Esophagus muscularis mucosa (tissue), 4 donors: ENCODE data around the gene DLG1. TPM values are rescaled to one million over a fixed set of nuclear protein-coding genes. Genes with fewer than 3 reads are reported as not detected.
A peak's percentile ranks its signal among the peaks of the same experiment; 100 is the strongest.

Source experiments
- DNase-seq: peaks from one replicate; pipeline ENCODE4 v3.0.0-alpha.2; 2017; ENCODE audit errors: extremely low spot score
- H3K27ac ChIP-seq, 4 donors: fragments of 200-600 bp; sonication (generic); replicated peaks in 1 of 4; 1 replicate in 3 of 4; 2 replicates in 1 of 4; pipeline ENCODE4 v1.5.1; 2016 to 2019; ENCODE audit warnings: mild to moderate bottlenecking in 1 of 4
- H3K27me3 ChIP-seq, 4 donors: fragments of 200-600 bp; sonication (generic); one replicate each; pipeline versions ENCODE4 v1.5.1 to v1.6.0; 2016 to 2019
- H3K36me3 ChIP-seq, 4 donors: fragments of 200-600 bp; sonication (generic); one replicate each; pipeline ENCODE4 v1.5.1; 2016 to 2019
- H3K4me1 ChIP-seq, 4 donors: fragments of 200-600 bp; sonication (generic); one replicate each; pipeline ENCODE4 v1.5.1; 2016 to 2019
- H3K4me3 ChIP-seq, 4 donors: fragments of 200-600 bp; sonication (generic); 1 replicate in 2 of 4; 2 replicates in 2 of 4; pipeline ENCODE4 v1.5.1; 2016 to 2019; ENCODE audit warnings: mild to moderate bottlenecking in 4 of 4, moderate library complexity in 1 of 4
- H3K9me3 ChIP-seq, 4 donors: fragments of 200-600 bp; sonication (generic); 1 replicate in 3 of 4; 2 replicates in 1 of 4; pipeline ENCODE4 v1.5.1; 2016 to 2019
- CTCF ChIP-seq, 3 experiments: fragments of 200-600 bp in 2 of 3; fragments of 450-650 bp in 1 of 3; sonication (generic) in 2 of 3; IDR thresholded peaks; one replicate each; pipeline ENCODE4 v1.5.1; 2017 to 2019; ENCODE audit warnings: antibody characterized with exemption in 3 of 3, mild to moderate bottlenecking in 2 of 3, moderate library complexity in 1 of 3
- EP300 ChIP-seq: sonication (generic); formaldehyde crosslinking; IDR thresholded peaks from one replicate; pipeline ENCODE4 v1.6.1; 2017; ENCODE audit warnings: antibody characterized with exemption
- POLR2A ChIP-seq: fragments of 450-650 bp; IDR thresholded peaks from one replicate; pipeline ENCODE4 v1.6.1; 2017; ENCODE audit warnings: antibody characterized with exemption, moderate library complexity, mild to moderate bottlenecking, low read depth
- POLR2AphosphoS5 ChIP-seq, 2 donors: sonication (generic); formaldehyde crosslinking; IDR thresholded peaks; one replicate each; pipeline ENCODE4 v1.6.1; 2017; ENCODE audit warnings: antibody characterized with exemption in 2 of 2
- WGBS: methylation state at CpG from one replicate; pipeline ENCODE4 v1.1.5; 2018; 5-methylcytosine and 5-hydroxymethylcytosine counted together
- intact Hi-C: fragments of 100-400 bp; cut with DNase I; formaldehyde crosslinking; loops from one replicate; pipeline ENCODE4 v1.15.1; 2023
- total RNA-seq, 4 donors: library from RNA; depleted of rRNA; stranded (reverse); fragments of >200 nt; gene quantifications; one replicate each; pipeline versions ENCODE4 v1.1.0 to v1.2.1, GENCODE V29; 2016

Gene DLG1
- total RNA-seq, 4 donors from 2014 or later = 56.8 to 73.1 (median 69.1) TPM

- H3K4me1 ChIP-seq = peaks cover 0 to 7% (median 3%) of the 10 kb centered on the region in 4 donors
- H3K36me3 ChIP-seq = no peaks in the 10 kb centered on the region
- no peak for DNase-seq
- no peak for TF ChIP-seq CTCF (IDR thresholded peaks at IDR 0.05)
- no peak for TF ChIP-seq POLR2AphosphoS5 (IDR thresholded peaks at IDR 0.05)
- no peak for TF ChIP-seq EP300
- TF ChIP-seq POLR2A = no peak
- no peaks in the 10 kb centered on the region for H3K9me3 ChIP-seq
- WGBS = 85% methylated on average over 13 of the region's 13 CpGs
- H3K4me3 ChIP-seq = no peak overlapping the region
- H3K27ac ChIP-seq = no peak overlapping the region
- H3K27me3 ChIP-seq = no peaks in the 10 kb centered on the region
- intact Hi-C loops = no loop called here
These were observed 37.2 kb upstream of the DLG1 start for GRCh38 chr3:197335428-197336132.

- TF ChIP-seq CTCF (IDR thresholded peaks at IDR 0.05) (no peak), EP300 (no peak), POLR2A (no peak), POLR2AphosphoS5 (IDR thresholded peaks at IDR 0.05) (no peak)
- H3K9me3 ChIP-seq = no peaks in the 10 kb centered on the region
- WGBS = 85% methylated on average over 11 of the region's 11 CpGs
- no peaks in the 10 kb centered on the region for H3K36me3 ChIP-seq
- intact Hi-C loops = no loop called here
- peak; percentile 17 for DNase-seq
- H3K27me3 ChIP-seq = no peaks in the 10 kb centered on the region
- H3K4me1 ChIP-seq = no peaks in the 10 kb centered on the region
- H3K4me3 ChIP-seq = no peak overlapping the region
- H3K27ac ChIP-seq = no peak overlapping the region
These were observed 35.7 kb upstream of the DLG1 start for GRCh38 chr3:197333901-197334639.

GRCh38 chr3:197331131-197331530 is 32.7 kb upstream of the DLG1 start:
- no peak for TF ChIP-seq POLR2A
- no peak for TF ChIP-seq EP300
- TF ChIP-seq CTCF (IDR thresholded peaks at IDR 0.05) = no peak
- Histone ChIP-seq H3K27me3 (no peaks in the 10 kb centered on the region), H3K4me3 (no peak overlapping the region), H3K27ac (no peak overlapping the region), H3K4me1 (no peaks in the 10 kb centered on the region), H3K36me3 (no peaks in the 10 kb centered on the region), H3K9me3 (no peaks in the 10 kb centered on the region)
- WGBS = 83% methylated on average over 3 of the region's 3 CpGs
- DNase-seq = no peak
- intact Hi-C loops = no loop called here

GRCh38 chr3:197329382-197329781 is 31.0 kb upstream of the DLG1 start:
- H3K27ac ChIP-seq = no peak overlapping the region
- no peaks in the 10 kb centered on the region for H3K9me3 ChIP-seq
- intact Hi-C loops = no loop called here
- no peak for TF ChIP-seq POLR2A
- TF ChIP-seq CTCF (IDR thresholded peaks at IDR 0.05) = no peak
- TF ChIP-seq POLR2AphosphoS5 (IDR thresholded peaks at IDR 0.05) = no peak
- no peak for TF ChIP-seq EP300
- H3K27me3 ChIP-seq = no peaks in the 10 kb centered on the region
- H3K36me3 ChIP-seq = no peaks in the 10 kb centered on the region
- no peaks in the 10 kb centered on the region for H3K4me1 ChIP-seq
- no peak overlapping the region for H3K4me3 ChIP-seq
- DNase-seq = peak; percentile 12
- WGBS = 81% methylated on average over 3 of the region's 3 CpGs
